HFFc6 (cell line): ENCODE results near the gene PNPLA7. TPM values are rescaled to one million over a fixed set of nuclear protein-coding genes. Genes with fewer than 3 reads are reported as not detected.
"Not testable (repeated sequence)": the region's sequence is repeated elsewhere in the genome, so short reads cannot be mapped to it uniquely, and the experiment has no call there.

Source experiments
- DNase-seq: peaks from one replicate; pipeline ENCODE4 v3.0.0-alpha.2; 2018
- H3K27ac Mint-ChIP-seq: 2 replicates; pipeline ENCODE4 v1.8.0; 2020; ENCODE audit warnings: mild to moderate bottlenecking, mixed read lengths
- H3K27me3 Mint-ChIP-seq: 2 replicates; pipeline ENCODE4 v1.8.0; 2021; ENCODE audit warnings: mild to moderate bottlenecking, moderate library complexity, mixed read lengths; ENCODE audit not compliant: insufficient read depth
- H3K36me3 Mint-ChIP-seq: 2 replicates; pipeline ENCODE4 v1.8.0; 2021; ENCODE audit warnings: low read depth, mixed read lengths
- H3K4me1 Mint-ChIP-seq: 2 replicates; pipeline ENCODE4 v1.8.0; 2020; ENCODE audit warnings: low read depth, mixed read lengths
- H3K4me3 Mint-ChIP-seq: 2 replicates; pipeline ENCODE4 v1.8.0; 2020; ENCODE audit warnings: mild to moderate bottlenecking, moderate library complexity, mixed read lengths
- H3K9me3 Mint-ChIP-seq: 2 replicates; pipeline ENCODE4 v1.8.0; 2020; ENCODE audit warnings: mild to moderate bottlenecking, mixed read lengths
- CTCF ChIP-seq: fragments of 200-600 bp; sonication (generic); IDR thresholded peaks from 2 replicates; pipeline ENCODE4 v1.5.0; 2021; ENCODE audit warnings: antibody characterized with exemption, mild to moderate bottlenecking
- total RNA-seq, 6 experiments: library from RNA; stranded (reverse); fragmentation: NEBNext Ultra II Directional; extraction: Animal tissue kit (Norgen Biotek cat#: 25700); gene quantifications; 2 replicates in 1 of 6; 3 replicates in 5 of 6; pipeline ENCODE4 v1.2.3, GENCODE V29; 2021

PNPLA7 gene
- total RNA-seq, 6 experiments from 2014 or later, result 0.20 to 0.90 (median 0.52) TPM

GRCh38 chr9:137535120-137535428, 15.1 kb downstream of the PNPLA7 start:
- Mint-ChIP-seq H3K27ac (peak overlapping the region; percentile 48; the same call in 1 of the 2 replicates), H3K4me3 (no peak overlapping the region), H3K4me1 (peaks cover 17% of the 10 kb centered on the region), H3K9me3 (no peaks in the 10 kb centered on the region), H3K36me3 (peaks cover 5% of the 10 kb centered on the region; the same call in 1 of the 2 replicates), H3K27me3 (peaks cover 3% of the 10 kb centered on the region; the same call in 1 of the 2 replicates)
- no peak for DNase-seq
- TF ChIP-seq CTCF, result peak; percentile 13; the same call in 1 of the 2 replicates

GRCh38 chr9:137534256-137535119, 15.7 kb downstream of the PNPLA7 start:
- Mint-ChIP-seq H3K27ac (peak overlapping the region; percentile 48; the same call in 1 of the 2 replicates), H3K4me1 (peaks cover 17% of the 10 kb centered on the region), H3K36me3 (peaks cover 5% of the 10 kb centered on the region; the same call in 1 of the 2 replicates), H3K27me3 (peaks cover 3% of the 10 kb centered on the region; the same call in 1 of the 2 replicates), H3K4me3 (no peak overlapping the region), H3K9me3 (no peaks in the 10 kb centered on the region)
- peak; percentile 83 for TF ChIP-seq CTCF
- DNase-seq, result peak; percentile 55

GRCh38 chr9:137532891-137533468, 17.2 kb downstream of the PNPLA7 start:
- not testable (repeated sequence) for H3K27ac Mint-ChIP-seq, H3K27me3 Mint-ChIP-seq, H3K9me3 Mint-ChIP-seq, H3K4me3 Mint-ChIP-seq, H3K36me3 Mint-ChIP-seq, DNase-seq
- peaks cover 17% of the 10 kb centered on the region for H3K4me1 Mint-ChIP-seq

- Mint-ChIP-seq H3K9me3 (no peaks in the 10 kb centered on the region), H3K27ac (no peak overlapping the region)
- no peak for DNase-seq
Measured at GRCh38 chr9:137531099-137531765, 19.0 kb downstream of the PNPLA7 start.

GRCh38 chr9:137530331-137530730, 19.9 kb downstream of the PNPLA7 start:
- Mint-ChIP-seq H3K4me3 (no peak overlapping the region), H3K27me3 (peaks cover 6% of the 10 kb centered on the region), H3K4me1 (peaks cover 23% of the 10 kb centered on the region), H3K9me3 (no peaks in the 10 kb centered on the region), H3K27ac (no peak overlapping the region), H3K36me3 (no peaks in the 10 kb centered on the region)
- DNase-seq, result no peak
- TF ChIP-seq CTCF, result no peak

More at GRCh38 chr9:137531099-137531765, 19.0 kb downstream of the PNPLA7 start:
- Mint-ChIP-seq H3K36me3 (peaks cover 2% of the 10 kb centered on the region; the same call in 1 of the 2 replicates), H3K4me3 (no peak overlapping the region), H3K27me3 (peaks cover 7% of the 10 kb centered on the region), H3K4me1 (peaks cover 22% of the 10 kb centered on the region)
- TF ChIP-seq CTCF, result no peak
